Measurements from ENCODE around the gene ITGA8.

The ITGA8 gene

DNA sequence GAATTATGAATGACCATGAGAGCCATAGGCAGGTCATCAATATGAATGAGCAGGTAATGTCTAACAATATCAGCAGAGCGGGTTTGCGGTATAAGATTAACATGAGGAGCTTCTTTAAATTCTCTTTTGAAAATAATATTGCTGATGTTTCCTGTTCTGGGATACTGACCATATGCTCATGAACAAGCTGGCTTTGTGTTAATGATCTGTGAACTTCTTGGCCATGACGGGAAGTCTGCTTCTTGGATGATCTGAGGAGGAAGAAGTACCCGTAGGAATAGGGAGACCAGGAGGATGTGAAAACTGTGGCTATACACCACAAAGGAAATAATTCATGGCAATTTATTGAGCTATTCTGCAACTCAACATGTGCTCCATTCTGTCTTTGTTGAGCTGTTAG, 38.6 kb downstream of the ITGA8 start:
- no peak overlapping the region for H3K9ac ChIP-seq (ENCODE audit: low read depth, low read length)
- no peaks in the 10 kb centered on the region for H3K4me1 ChIP-seq (ENCODE audit: control insufficient read depth, insufficient read depth, low read length)
- no peaks in the 10 kb centered on the region for H3K27me3 ChIP-seq (ENCODE audit: control insufficient read depth, insufficient read depth, low read length)
- no peak overlapping the region for H3K4me3 ChIP-seq (ENCODE audit: low read depth, low read length)
- no peaks in the 10 kb centered on the region for H3K9me3 ChIP-seq (ENCODE audit: control insufficient read depth, insufficient read depth, low read length)
- H3K27ac ChIP-seq (ENCODE audit: low read depth, low read length) = no peak overlapping the region
- no peaks in the 10 kb centered on the region for H3K36me3 ChIP-seq (ENCODE audit: control insufficient read depth, insufficient read depth, low read length)

DNA sequence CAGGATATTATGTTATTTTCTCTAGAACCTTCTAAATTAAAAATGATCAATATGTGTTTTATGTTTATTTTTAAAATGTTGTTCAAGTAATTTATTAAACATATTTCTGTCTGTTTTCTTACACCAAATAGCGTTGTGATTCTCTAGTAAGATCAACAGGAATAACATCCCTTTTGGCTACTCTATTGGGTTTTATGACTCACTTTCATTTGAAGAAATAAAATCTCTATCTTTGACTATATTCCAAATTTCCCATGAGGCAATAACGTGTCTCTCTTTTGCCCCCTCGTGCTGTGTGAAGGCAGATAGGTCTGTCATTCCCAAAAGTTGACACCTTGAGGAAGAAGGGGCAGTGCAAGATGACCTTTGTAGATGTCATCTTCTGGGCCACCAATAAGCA, 40.9 kb downstream of the ITGA8 start:
- no peaks in the 10 kb centered on the region for H3K27me3 ChIP-seq (ENCODE audit: control insufficient read depth, insufficient read depth, low read length)
- H3K4me1 ChIP-seq (ENCODE audit: control insufficient read depth, insufficient read depth, low read length) = no peaks in the 10 kb centered on the region
- no peak overlapping the region for H3K4me3 ChIP-seq (ENCODE audit: low read depth, low read length)
- H3K9me3 ChIP-seq (ENCODE audit: control insufficient read depth, insufficient read depth, low read length) = no peaks in the 10 kb centered on the region
- no peaks in the 10 kb centered on the region for H3K36me3 ChIP-seq (ENCODE audit: control insufficient read depth, insufficient read depth, low read length)
- no peak overlapping the region for H3K9ac ChIP-seq (ENCODE audit: low read depth, low read length)
- no peak overlapping the region for H3K27ac ChIP-seq (ENCODE audit: low read depth, low read length)

DNA sequence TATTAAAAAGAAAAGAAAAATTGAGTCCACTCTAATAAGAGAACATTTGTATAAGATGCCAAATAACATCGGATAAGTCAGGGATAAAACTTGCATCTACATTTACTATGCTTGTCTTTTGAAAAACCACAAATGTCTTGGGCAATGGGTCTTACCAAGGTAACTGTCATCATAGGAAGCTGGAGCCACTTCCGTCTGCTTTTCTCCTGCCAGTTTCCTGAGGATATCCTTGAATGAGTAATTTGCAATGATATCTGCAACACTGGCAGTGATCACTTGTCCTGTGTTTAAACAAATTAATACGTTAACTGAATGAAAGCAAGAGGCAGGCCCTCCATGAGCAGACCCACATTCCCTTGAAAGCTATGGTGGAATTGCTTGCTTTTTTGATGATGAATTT, 47.3 kb downstream of the ITGA8 start:
- no peaks in the 10 kb centered on the region for H3K36me3 ChIP-seq (ENCODE audit: control insufficient read depth, insufficient read depth, low read length)
- H3K27ac ChIP-seq (ENCODE audit: low read depth, low read length) = no peak overlapping the region
- H3K9me3 ChIP-seq (ENCODE audit: control insufficient read depth, insufficient read depth, low read length) = no peaks in the 10 kb centered on the region
- no peak overlapping the region for H3K9ac ChIP-seq (ENCODE audit: low read depth, low read length)
- no peaks in the 10 kb centered on the region for H3K27me3 ChIP-seq (ENCODE audit: control insufficient read depth, insufficient read depth, low read length)
- H3K4me1 ChIP-seq (ENCODE audit: control insufficient read depth, insufficient read depth, low read length) = no peaks in the 10 kb centered on the region
- H3K4me3 ChIP-seq (ENCODE audit: low read depth, low read length) = no peak overlapping the region

DNA sequence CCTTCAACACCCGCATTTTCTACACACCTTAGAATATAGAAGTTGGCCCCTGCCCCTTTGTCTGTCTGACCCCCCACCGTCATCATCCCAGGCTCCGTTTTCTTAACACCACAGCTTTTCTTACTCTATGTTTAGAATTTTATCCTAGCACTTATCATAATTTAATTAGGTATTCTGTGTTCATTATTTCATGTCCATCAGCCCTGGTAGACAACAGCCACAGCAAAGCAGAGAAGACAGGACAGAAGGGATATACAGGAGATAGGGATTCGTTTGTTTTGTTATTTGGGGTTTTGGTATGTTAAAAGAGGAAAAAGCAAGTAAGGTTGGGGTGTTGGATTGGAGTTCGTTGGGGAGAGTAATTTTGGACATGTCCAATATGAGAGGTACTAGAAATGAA, 48.8 kb downstream of the ITGA8 start:
- Histone ChIP-seq H3K9ac (ENCODE audit: low read depth, low read length) (no peak overlapping the region), H3K9me3 (ENCODE audit: control insufficient read depth, insufficient read depth, low read length) (no peaks in the 10 kb centered on the region), H3K27ac (ENCODE audit: low read depth, low read length) (no peak overlapping the region), H3K4me1 (ENCODE audit: control insufficient read depth, insufficient read depth, low read length) (no peaks in the 10 kb centered on the region), H3K4me3 (ENCODE audit: low read depth, low read length) (no peak overlapping the region), H3K36me3 (ENCODE audit: control insufficient read depth, insufficient read depth, low read length) (no peaks in the 10 kb centered on the region), H3K27me3 (ENCODE audit: control insufficient read depth, insufficient read depth, low read length) (no peaks in the 10 kb centered on the region)

DNA sequence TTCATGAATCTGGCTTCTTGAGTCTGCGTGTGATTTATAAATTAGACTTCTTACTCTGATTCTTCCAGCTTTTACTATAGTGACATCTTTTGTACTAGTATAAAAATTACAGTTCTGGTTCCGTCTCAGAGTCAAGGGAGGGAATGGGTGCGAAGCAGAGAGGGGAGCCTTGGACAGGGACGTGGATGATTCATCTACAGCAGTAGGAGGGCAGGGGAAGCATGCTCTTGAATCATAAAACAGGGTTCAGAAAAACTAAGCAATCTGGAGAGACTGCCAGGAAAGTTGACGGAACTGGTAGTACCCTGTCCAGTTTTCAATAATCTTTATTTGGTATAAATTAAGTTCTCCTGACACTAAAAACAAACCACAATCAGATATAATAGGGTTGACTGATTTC, 58.1 kb downstream of the ITGA8 start:
- no peaks in the 10 kb centered on the region for H3K9me3 ChIP-seq (ENCODE audit: control insufficient read depth, insufficient read depth, low read length)
- no peaks in the 10 kb centered on the region for H3K27me3 ChIP-seq (ENCODE audit: control insufficient read depth, insufficient read depth, low read length)
- H3K27ac ChIP-seq (ENCODE audit: low read depth, low read length) = no peak overlapping the region
- H3K4me1 ChIP-seq (ENCODE audit: control insufficient read depth, insufficient read depth, low read length) = no peaks in the 10 kb centered on the region
- H3K4me3 ChIP-seq (ENCODE audit: low read depth, low read length) = no peak overlapping the region
- H3K36me3 ChIP-seq (ENCODE audit: control insufficient read depth, insufficient read depth, low read length) = no peaks in the 10 kb centered on the region
- no peak overlapping the region for H3K9ac ChIP-seq (ENCODE audit: low read depth, low read length)

DNA sequence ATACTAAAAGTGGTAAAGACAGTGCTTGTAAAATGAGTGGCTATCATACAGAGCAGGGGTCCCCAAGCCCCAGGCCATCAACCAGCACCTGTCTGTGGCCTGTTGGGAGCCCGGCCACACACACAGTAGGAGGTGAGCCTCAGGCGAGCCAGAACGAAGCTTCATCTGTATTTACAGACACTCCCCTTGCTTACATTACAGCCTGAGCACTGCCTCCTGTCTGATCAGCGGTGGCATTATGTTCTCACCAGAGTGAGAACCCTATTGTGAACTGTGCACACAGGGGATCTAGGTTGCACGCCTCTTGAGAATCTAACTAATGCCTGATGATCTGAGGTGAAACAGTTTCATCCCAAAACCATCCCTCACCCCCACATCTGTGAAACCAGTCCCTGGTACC, 58.7 kb downstream of the ITGA8 start:
- no peak overlapping the region for H3K9ac ChIP-seq (ENCODE audit: low read depth, low read length)

DNA sequence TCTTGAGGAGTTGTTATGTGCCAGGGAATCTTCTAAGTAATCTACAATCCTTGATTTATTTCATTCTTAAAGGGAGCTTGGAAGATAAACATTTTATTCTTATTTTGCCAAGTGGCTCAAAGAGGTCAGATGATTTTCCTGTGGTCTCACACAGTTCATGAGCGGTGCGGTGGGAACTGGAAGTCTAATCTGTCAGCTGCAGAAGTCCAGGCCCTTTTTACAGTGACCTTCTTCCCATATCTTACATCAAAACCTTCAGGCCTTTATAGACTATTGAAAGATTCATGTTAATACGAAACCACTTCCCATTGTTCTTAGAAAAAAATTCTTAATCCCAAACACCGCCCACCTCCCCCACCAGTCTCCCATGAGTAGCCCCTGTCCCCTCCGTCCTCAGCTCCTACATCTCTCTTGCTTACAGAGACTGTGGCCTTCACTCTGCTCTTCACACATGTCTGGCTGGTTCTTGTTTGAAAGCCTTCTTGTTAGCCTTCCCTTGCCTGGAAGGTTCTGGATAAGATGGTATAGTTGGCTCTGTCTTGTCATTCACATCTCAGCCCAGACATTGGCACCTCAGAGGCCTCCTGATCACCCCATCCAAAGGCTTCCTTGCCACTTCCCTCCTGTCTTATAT, 61.5 kb downstream of the ITGA8 start:
- Histone ChIP-seq H3K9ac (ENCODE audit: low read depth, low read length) (no peak overlapping the region), H3K36me3 (ENCODE audit: control insufficient read depth, insufficient read depth, low read length) (no peaks in the 10 kb centered on the region), H3K9me3 (ENCODE audit: control insufficient read depth, insufficient read depth, low read length) (no peaks in the 10 kb centered on the region), H3K4me3 (ENCODE audit: low read depth, low read length) (no peak overlapping the region), H3K27ac (ENCODE audit: low read depth, low read length) (no peak overlapping the region), H3K27me3 (ENCODE audit: control insufficient read depth, insufficient read depth, low read length) (no peaks in the 10 kb centered on the region), H3K4me1 (ENCODE audit: control insufficient read depth, insufficient read depth, low read length) (no peaks in the 10 kb centered on the region)

More for the DNA sequence above, 58.7 kb downstream of the ITGA8 start:
- Histone ChIP-seq H3K4me3 (ENCODE audit: low read depth, low read length) (no peak overlapping the region), H3K4me1 (ENCODE audit: control insufficient read depth, insufficient read depth, low read length) (no peaks in the 10 kb centered on the region), H3K36me3 (ENCODE audit: control insufficient read depth, insufficient read depth, low read length) (no peaks in the 10 kb centered on the region), H3K9me3 (ENCODE audit: control insufficient read depth, insufficient read depth, low read length) (no peaks in the 10 kb centered on the region), H3K27me3 (ENCODE audit: control insufficient read depth, insufficient read depth, low read length) (no peaks in the 10 kb centered on the region), H3K27ac (ENCODE audit: low read depth, low read length) (no peak overlapping the region)

DNA sequence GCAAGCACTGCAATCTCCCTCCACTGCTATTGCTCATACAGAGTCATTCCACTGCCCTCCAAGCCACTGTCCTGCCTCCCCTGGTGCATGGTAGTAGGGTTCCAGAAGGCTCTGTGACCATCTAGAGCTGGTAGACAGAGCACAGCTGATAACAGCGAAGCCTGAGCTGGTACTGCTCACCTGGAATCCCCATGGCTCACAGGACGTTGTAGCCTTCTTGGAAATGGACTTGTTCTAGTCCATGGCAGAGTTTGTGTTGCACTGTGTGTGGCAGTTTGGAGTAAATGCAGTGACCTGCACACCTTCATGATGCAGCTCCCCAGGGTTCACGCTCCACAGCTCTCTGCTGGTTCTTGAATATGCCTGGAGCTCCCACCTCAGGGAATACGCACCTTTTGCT, 67.0 kb downstream of the ITGA8 start:
- Histone ChIP-seq H3K9ac (ENCODE audit: low read depth, low read length) (no peak overlapping the region), H3K36me3 (ENCODE audit: control insufficient read depth, insufficient read depth, low read length) (no peaks in the 10 kb centered on the region), H3K4me3 (ENCODE audit: low read depth, low read length) (no peak overlapping the region), H3K27ac (ENCODE audit: low read depth, low read length) (no peak overlapping the region), H3K27me3 (ENCODE audit: control insufficient read depth, insufficient read depth, low read length) (no peaks in the 10 kb centered on the region), H3K9me3 (ENCODE audit: control insufficient read depth, insufficient read depth, low read length) (no peaks in the 10 kb centered on the region), H3K4me1 (ENCODE audit: control insufficient read depth, insufficient read depth, low read length) (no peaks in the 10 kb centered on the region)

DNA sequence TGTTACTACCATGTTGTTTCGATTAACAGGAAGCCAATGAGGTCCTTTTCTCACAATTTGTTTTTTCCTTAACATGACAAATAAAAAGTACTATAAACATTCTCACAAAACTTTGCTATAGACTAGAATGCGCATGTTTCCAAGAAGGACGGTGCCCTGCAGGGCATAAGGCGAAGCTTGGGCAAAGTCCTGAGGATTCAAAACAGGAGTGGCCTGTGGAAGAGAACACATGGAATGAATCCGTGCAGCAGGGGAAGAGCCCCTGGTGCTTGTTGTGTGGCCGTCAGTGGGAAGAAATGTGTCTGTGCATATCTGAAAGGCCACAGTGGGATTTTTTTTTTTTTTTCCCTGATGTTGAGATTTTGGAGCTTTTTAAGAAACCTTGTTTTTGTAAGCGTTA, 67.6 kb downstream of the ITGA8 start:
- Histone ChIP-seq H3K36me3 (ENCODE audit: control insufficient read depth, insufficient read depth, low read length) (no peaks in the 10 kb centered on the region), H3K27me3 (ENCODE audit: control insufficient read depth, insufficient read depth, low read length) (no peaks in the 10 kb centered on the region)

DNA sequence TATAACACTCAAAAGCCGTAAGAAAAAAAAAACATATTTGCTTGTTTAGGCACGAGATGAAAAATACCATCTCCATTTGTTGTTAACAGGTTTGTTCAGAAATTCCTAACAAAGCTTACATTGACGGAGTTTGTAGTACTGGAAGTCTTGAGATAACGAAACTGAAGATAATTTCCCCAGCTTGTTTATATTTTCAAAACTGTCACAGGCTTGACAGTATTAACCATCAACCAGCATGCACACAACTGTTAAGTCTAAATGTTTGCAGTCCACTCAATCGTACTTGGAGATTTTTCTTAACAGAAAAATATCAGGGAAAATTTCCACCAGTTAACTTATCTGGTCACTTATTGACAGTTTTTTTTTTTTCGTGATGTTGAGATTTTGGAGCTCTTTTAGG, 68.5 kb downstream of the ITGA8 start:
- no peaks in the 10 kb centered on the region for H3K27me3 ChIP-seq (ENCODE audit: control insufficient read depth, insufficient read depth, low read length)
- H3K27ac ChIP-seq (ENCODE audit: low read depth, low read length) = no peak overlapping the region
- no peaks in the 10 kb centered on the region for H3K9me3 ChIP-seq (ENCODE audit: control insufficient read depth, insufficient read depth, low read length)
- H3K9ac ChIP-seq (ENCODE audit: low read depth, low read length) = no peak overlapping the region
- H3K4me1 ChIP-seq (ENCODE audit: control insufficient read depth, insufficient read depth, low read length) = no peaks in the 10 kb centered on the region
- H3K4me3 ChIP-seq (ENCODE audit: low read depth, low read length) = no peak overlapping the region
- H3K36me3 ChIP-seq (ENCODE audit: control insufficient read depth, insufficient read depth, low read length) = no peaks in the 10 kb centered on the region

More for the DNA sequence above, 67.6 kb downstream of the ITGA8 start:
- no peaks in the 10 kb centered on the region for H3K9me3 ChIP-seq (ENCODE audit: control insufficient read depth, insufficient read depth, low read length)
- no peaks in the 10 kb centered on the region for H3K4me1 ChIP-seq (ENCODE audit: control insufficient read depth, insufficient read depth, low read length)
- no peak overlapping the region for H3K27ac ChIP-seq (ENCODE audit: low read depth, low read length)
- no peak overlapping the region for H3K4me3 ChIP-seq (ENCODE audit: low read depth, low read length)
- H3K9ac ChIP-seq (ENCODE audit: low read depth, low read length) = no peak overlapping the region

DNA sequence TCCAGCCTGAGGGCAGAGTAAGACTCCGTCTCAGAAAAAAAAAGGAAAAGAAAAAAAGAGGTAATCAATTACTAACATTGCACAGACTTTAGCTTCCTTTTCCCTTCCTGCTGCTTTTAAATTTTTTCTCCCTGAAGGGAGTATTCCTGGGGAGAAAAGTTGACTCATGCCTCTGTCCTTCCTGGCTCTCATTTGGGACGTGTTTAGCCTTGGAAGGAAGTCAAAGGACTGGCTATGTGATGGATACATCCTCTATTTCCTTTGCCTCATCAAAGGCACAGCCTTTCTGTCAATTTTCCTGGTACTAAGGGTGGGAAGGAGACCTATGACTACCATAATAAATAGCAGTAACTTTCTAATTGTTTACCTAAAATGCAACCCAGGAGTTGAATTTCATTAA, 77.6 kb downstream of the ITGA8 start:
- Histone ChIP-seq H3K27ac (ENCODE audit: low read depth, low read length) (no peak overlapping the region), H3K4me3 (ENCODE audit: low read depth, low read length) (no peak overlapping the region), H3K9me3 (ENCODE audit: control insufficient read depth, insufficient read depth, low read length) (no peaks in the 10 kb centered on the region), H3K4me1 (ENCODE audit: control insufficient read depth, insufficient read depth, low read length) (no peaks in the 10 kb centered on the region), H3K9ac (ENCODE audit: low read depth, low read length) (no peak overlapping the region), H3K36me3 (ENCODE audit: control insufficient read depth, insufficient read depth, low read length) (no peaks in the 10 kb centered on the region), H3K27me3 (ENCODE audit: control insufficient read depth, insufficient read depth, low read length) (no peaks in the 10 kb centered on the region)
